KOPT-K1 (cell line): ENCODE results near the gene FIBCD1.

ENCODE experiments used
- H3K27ac ChIP-seq: fragments of 200-600 bp; sonication (generic); 2 replicates; pipeline ENCODE4 v1.5.1; 2016; ENCODE audit warnings: antibody characterized with exemption, mild to moderate bottlenecking, low read depth, low read length; ENCODE audit not compliant: poor library complexity, severe bottlenecking
- H3K36me3 ChIP-seq: fragments of 200-600 bp; sonication (generic); 2 replicates; pipeline ENCODE4 v1.5.1; 2017; ENCODE audit warnings: antibody characterized with exemption, mild to moderate bottlenecking, low read length, moderate library complexity; ENCODE audit not compliant: insufficient read depth
- H3K9me3 ChIP-seq: fragments of 200-600 bp; sonication (generic); 2 replicates; pipeline ENCODE4 v1.5.1; 2017; ENCODE audit warnings: antibody characterized with exemption, low read length, mild to moderate bottlenecking; ENCODE audit not compliant: insufficient read depth, poor library complexity, severe bottlenecking

The FIBCD1 gene

DNA sequence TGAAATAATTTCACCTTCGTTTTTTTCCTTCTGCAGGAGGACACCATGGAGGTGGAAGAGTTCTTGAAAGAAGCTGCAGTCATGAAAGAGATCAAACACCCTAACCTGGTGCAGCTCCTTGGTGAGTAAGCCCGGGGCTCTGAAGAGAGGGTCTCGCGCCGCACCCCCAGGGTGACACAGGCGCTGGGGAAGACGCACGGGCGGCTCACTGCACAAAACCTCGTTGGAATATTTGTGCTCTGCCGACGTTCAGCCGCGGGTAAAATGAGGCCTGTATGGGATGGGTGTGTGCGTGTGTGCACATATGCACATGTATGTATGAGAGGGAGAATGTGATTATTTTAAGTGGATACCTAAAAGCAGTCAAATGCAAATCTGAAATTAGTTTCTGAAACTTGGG, 67.0 kb downstream of the FIBCD1 start:
- Histone ChIP-seq H3K9me3 (no peaks in the 10 kb centered on the region), H3K27ac (no peak overlapping the region), H3K36me3 (peaks cover 89% of the 10 kb centered on the region)

DNA sequence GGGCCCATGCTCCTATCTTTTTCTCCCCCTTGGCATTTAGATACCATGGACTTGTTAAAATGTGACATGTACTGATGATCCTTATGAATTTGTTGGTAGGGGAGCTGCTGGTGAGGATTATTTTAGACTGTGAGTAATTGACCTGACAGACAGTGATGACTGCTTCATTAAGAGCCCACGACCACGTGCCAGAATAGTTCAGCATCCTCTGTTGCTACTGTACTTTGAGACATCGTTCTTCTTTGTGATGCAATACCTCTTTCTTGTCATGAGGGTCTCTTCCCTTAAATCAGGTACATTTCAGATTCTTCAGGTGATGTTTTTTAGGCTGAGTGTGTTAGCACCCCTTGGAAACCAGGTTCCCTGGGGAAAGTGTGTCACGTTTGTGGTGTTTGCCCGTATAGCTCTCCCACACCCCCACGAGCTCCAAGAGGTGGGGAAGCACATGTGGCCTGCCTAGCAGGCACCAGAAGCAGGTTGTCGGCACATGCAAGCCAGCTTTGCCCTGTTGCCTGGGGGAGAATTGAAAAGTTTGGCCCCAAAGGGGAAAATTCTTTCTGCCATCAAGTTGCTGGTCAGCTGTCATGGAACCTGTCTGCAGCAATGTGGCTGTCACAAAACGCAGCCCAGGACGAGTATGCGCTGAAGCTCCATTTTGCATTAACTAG, 67.5 kb downstream of the FIBCD1 start:
- no peak overlapping the region for H3K27ac ChIP-seq
- no peaks in the 10 kb centered on the region for H3K9me3 ChIP-seq
- peaks cover 84% of the 10 kb centered on the region for H3K36me3 ChIP-seq

DNA sequence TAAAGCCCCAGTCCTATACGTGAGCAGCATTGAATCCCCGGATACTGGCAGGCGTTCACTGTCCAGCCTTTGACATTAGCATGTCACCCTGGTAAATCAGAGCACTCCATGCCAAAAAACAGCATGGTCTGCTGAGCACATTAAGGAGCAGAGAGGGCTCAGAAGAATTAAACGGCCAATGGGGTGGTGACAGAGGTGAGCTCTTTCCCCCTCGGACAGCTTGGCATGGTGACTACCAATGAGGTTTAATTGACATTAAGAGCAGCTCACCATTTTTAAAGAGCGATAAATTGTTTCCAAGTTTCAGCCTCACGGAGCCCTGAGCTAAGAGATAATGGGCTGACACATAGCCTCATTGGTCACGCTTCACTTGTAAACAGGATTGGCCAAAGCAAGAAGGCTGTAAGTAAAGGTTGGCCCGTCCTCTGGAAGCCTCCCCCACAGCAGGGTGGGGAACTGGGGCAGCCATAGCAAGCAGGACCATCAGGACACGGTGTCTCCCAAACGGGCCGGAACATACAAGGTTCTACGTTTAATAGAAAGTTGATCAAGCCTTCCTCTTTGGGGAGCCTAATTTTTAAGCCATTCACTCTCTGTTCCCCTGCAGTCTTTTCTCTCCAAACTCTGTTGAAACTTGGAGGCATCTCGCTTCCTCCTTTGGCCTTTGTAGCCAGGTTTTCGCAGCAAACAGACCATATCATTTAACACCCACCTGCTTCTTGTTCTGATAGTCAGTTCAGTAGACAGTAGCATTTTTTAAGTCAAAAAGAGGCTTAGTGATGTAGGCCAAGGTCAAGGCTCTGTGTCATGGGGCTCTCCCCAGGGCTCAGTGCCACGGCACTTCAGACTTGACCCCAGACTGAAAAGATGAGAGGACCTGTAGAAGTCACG, 68.3 kb downstream of the FIBCD1 start:
- Histone ChIP-seq H3K36me3 (peaks cover 81% of the 10 kb centered on the region), H3K27ac (no peak overlapping the region), H3K9me3 (no peaks in the 10 kb centered on the region)

DNA sequence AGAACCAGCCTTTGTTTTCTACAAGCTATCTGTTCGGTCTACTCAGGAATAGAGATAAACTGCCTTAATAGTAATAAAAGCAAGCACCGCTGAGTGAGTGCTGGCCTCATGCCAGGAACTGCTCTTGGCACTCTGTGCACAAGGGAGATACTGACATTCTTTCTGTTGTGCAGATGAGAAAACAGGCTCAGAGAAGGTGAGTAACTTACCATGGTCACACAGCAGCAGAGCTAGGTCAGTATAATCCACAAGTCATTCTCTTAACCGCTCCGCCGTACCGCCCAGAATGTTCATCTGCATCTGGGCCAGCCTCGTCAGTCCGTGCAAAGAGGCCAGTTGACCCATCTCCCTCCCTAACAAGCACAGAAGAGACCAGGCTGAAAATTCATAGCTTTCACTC, 69.8 kb downstream of the FIBCD1 start:
- H3K36me3 ChIP-seq: peaks cover 81% of the 10 kb centered on the region
- no peak overlapping the region for H3K27ac ChIP-seq
- H3K9me3 ChIP-seq: no peaks in the 10 kb centered on the region

DNA sequence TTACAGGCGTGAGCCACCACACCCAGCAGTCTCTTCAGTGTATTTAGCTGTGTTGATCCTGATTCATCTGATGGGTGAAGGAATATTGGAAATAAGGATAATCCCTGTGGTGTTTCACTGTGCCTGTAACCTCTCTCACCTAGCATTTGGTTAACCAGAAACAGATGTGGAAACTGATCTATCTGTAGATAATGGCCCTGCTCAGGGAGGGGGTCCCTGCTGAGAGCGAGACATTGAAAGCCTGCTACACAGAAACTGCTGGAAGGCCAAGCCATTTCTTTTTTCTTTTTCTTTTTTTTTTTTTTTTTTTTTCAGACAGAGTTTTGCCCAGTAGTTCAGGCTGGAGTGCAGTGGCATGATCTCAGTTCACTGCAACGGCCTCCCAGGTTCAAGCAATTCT, 70.8 kb downstream of the FIBCD1 start:
- Histone ChIP-seq H3K9me3 (no peaks in the 10 kb centered on the region), H3K27ac (no peak overlapping the region), H3K36me3 (peaks cover 80% of the 10 kb centered on the region)

DNA sequence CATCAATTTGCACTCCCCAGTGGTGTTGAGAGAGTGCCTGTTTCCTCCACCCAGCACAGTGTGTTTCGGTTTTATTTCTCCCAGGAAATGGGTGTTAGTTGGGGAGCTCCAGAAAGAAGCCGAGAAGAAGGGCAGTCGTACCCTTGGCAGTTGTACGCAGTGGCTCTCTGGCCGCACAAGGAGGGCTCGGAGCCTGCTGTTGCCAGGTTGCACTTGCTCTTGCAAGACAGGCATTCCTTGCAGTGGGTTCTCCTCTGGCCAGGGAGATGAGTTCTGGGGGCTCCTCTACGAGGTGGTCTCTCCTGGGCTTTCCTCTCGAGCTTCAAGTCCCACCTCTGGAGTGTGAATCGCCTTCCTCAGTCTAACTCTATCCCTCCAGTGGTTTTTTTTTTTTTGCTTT, 71.5 kb downstream of the FIBCD1 start:
- no peak overlapping the region for H3K27ac ChIP-seq
- no peaks in the 10 kb centered on the region for H3K9me3 ChIP-seq
- peaks cover 80% of the 10 kb centered on the region for H3K36me3 ChIP-seq

DNA sequence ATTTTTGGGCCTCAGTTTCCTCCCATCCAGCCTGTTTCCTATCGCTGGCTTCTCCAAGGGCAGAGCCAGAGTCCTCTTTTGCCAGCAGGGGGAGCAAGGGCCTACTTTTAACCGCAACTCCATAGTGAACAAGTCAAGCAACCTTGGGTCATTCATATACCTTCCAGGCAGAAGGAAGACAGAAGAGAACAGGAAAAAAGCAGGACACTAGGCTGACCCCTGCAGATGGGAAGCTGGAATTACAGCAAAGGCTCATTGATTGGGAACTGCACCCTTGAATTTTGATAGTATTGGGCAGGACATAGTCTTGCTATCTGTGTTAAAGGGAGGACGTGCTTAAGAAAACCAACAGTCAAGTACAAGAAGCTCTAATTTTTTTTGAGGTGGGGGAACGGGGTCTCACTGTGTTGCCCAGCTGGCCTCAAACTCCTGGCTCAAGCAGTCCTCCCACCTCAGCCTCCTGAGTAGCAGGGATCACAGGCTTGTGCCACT, 72.5 kb downstream of the FIBCD1 start:
- Histone ChIP-seq H3K9me3 (no peaks in the 10 kb centered on the region), H3K36me3 (peaks cover 78% of the 10 kb centered on the region), H3K27ac (no peak overlapping the region)

DNA sequence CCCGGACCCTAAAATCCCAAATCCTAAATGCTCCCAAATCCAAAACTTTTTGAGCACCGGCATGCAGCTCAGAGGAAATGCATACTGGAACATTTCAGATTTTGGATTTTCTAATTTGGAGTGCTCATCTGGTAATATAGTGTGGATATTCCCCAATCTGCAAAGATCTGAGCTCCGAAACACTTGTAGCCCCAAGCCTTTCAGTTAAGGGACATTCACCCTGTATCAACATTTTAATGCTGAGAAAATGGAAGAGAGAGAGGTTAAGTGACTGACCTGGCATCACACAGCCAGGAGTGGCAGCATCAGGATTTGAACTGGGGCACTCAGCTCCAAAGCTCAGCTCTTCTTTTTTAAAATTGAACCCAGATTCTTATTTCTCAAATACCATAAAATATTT, 73.1 kb downstream of the FIBCD1 start:
- Histone ChIP-seq H3K27ac (no peak overlapping the region), H3K36me3 (peaks cover 77% of the 10 kb centered on the region), H3K9me3 (no peaks in the 10 kb centered on the region)

DNA sequence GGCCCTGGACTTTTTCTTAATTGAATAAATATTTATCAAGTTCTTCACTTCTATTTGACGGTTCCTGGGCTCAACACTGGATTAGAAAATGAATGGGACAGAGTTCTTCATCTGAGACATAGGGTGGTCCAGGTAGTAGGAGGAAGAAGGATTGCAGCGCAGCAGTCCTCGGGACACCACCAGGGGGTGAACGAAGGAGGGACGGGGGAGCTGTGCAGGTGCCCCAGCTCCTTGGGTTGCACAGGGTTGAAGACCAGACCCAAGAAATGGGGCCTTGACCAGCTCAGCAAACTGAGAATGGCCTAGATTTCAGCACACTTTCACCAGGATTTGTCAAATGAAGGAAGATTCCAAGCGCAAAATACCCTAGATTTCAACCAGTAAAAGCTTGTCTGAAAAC, 74.5 kb downstream of the FIBCD1 start:
- peaks cover 75% of the 10 kb centered on the region for H3K36me3 ChIP-seq
- no peaks in the 10 kb centered on the region for H3K9me3 ChIP-seq
- no peak overlapping the region for H3K27ac ChIP-seq

DNA sequence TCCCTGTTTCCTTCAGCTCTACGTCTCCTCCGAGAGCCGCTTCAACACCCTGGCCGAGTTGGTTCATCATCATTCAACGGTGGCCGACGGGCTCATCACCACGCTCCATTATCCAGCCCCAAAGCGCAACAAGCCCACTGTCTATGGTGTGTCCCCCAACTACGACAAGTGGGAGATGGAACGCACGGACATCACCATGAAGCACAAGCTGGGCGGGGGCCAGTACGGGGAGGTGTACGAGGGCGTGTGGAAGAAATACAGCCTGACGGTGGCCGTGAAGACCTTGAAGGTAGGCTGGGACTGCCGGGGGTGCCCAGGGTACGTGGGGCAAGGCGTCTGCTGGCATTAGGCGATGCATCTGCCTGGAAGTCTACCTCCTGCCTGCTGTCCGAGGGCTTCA, 76.3 kb downstream of the FIBCD1 start:
- no peaks in the 10 kb centered on the region for H3K9me3 ChIP-seq
- H3K36me3 ChIP-seq: peaks cover 83% of the 10 kb centered on the region
- no peak overlapping the region for H3K27ac ChIP-seq

DNA sequence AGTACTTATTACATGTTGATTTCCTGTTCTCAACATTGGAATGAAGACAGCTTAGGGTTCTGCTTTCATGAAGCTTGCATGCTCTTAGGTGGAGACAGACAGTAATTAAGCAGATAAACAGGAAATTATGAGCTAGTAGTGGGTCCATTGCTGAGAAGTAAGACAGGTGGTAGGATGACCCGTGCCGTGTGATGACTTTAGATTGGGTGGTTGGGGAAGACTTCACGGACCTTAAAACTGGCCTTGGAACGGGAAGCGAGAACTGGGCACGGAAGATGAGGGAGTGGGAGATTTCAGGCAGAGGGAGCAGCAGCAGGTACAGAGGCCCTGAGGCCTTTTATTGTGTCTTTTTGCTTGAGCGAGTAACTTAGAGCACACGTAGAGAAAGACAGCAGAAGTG, 76.8 kb downstream of the FIBCD1 start:
- H3K9me3 ChIP-seq: no peaks in the 10 kb centered on the region
- H3K27ac ChIP-seq: no peak overlapping the region
- H3K36me3 ChIP-seq: peaks cover 83% of the 10 kb centered on the region

DNA sequence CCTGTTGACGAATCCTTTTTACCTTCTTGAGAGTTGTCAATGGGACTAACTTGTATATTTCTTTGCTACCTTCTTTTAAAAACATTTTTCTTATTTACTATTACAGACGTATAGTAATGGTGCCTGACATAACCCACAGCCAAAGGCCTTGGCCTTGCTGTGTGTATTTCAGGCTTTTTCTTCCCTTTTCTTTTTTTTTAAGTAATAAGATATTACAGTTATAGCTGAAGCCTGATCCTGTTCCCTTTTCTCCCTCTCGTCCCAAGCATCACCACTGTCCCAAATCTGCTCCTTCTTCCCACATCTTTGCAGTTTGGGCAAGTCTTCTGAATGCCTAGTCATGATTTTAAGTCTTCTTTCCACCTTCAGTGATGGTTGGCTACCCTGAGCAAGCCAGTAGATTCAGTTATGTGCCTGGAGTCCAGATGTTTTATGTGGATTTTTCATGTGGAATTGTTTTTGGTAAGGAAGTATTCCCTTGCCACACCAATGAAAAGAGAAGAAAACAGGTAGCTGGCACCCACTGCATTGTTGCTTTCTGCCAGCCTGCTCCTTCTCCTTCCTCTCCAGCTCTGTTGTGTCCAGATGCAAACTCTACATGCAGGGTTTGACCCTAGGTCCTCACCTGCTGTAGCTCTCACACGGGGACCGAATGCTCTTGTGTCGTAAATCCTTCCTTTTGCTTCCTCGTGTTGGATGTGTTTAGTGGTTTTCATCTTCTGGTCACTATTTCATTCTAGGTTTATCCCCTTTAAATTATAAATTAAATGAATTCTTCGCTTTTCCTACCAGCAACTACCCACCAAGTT, 77.5 kb downstream of the FIBCD1 start:
- Histone ChIP-seq H3K27ac (no peak overlapping the region), H3K9me3 (no peaks in the 10 kb centered on the region), H3K36me3 (peaks cover 90% of the 10 kb centered on the region)

DNA sequence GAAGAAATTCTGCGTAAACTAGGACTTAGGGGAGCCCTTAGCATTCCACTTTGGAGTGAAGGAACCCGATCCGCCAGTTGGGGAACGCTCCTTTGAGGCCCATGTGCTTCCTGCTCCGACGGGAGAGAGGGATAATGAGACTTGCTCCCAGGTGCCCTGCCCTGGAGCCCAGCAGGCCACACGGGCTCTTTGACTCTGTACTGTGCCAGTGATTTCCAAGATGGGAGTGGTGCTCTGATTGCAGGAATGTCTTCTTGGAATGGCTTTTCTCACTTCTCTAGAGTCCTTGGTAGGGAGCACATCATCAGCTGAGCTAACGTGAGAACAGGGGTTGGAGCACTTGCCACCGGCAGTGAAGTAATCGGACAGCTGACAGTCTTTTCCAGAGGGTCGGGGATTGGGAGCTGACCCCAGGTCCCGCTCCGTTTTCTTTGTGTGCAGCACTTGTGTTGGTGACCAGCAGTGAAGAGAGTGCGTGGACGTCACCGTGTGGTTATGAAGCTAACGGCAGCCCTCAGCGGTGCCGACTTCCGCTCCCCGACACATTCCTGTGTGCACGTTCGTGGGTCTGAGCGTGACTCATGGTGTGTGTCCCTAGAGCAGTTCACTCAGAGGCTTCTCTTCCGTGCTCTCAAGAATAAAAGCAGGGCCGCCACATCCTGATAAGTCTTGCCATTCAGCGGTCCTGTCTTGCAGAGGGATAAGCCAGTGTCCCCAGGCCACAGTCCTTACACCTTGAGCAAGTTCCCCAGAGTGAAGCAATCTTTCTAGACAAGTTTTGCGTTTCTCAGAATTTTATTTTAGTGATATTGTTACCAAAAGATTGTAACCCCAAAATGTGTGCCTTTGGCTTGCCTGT, 78.4 kb downstream of the FIBCD1 start:
- H3K36me3 ChIP-seq: peaks cover 94% of the 10 kb centered on the region
- no peaks in the 10 kb centered on the region for H3K9me3 ChIP-seq
- no peak overlapping the region for H3K27ac ChIP-seq
